GM19193 (cell line): ENCODE data around the gene FOXJ1.

Source experiments
- POLR2A ChIP-seq: IDR thresholded peaks from 4 replicates; pipeline ENCODE4 v1.6.1; 2011; ENCODE audit not compliant: insufficient read depth, insufficient read length; ENCODE audit errors: extremely low read depth

FOXJ1 gene

GRCh38 chr17:76150712-76151622 lies 9.9 kb upstream of the FOXJ1 start:
- no peak for TF ChIP-seq POLR2A

GRCh38 chr17:76149214-76149613 lies 8.2 kb upstream of the FOXJ1 start:
- no peak for TF ChIP-seq POLR2A

DNA sequence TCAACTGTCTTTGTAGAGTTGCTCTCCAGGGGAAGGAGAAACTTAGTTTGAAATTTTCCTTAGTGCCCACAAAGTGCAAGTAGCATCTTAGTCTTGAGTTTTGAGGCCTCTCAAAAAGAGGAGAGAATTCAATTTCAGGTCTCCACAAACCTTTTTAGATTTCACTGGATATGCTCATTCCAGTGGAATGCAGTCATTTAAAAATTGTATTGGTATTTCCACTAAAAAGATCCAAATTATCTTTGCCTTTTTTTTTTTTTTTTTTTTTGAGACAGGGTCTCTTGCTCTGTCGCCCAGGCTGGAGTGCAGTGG lies 6.9 kb upstream of the FOXJ1 start:
- TF ChIP-seq POLR2A, result no peak

GRCh38 chr17:76147211-76148014 lies 6.4 kb upstream of the FOXJ1 start:
- TF ChIP-seq POLR2A, result no peak

DNA sequence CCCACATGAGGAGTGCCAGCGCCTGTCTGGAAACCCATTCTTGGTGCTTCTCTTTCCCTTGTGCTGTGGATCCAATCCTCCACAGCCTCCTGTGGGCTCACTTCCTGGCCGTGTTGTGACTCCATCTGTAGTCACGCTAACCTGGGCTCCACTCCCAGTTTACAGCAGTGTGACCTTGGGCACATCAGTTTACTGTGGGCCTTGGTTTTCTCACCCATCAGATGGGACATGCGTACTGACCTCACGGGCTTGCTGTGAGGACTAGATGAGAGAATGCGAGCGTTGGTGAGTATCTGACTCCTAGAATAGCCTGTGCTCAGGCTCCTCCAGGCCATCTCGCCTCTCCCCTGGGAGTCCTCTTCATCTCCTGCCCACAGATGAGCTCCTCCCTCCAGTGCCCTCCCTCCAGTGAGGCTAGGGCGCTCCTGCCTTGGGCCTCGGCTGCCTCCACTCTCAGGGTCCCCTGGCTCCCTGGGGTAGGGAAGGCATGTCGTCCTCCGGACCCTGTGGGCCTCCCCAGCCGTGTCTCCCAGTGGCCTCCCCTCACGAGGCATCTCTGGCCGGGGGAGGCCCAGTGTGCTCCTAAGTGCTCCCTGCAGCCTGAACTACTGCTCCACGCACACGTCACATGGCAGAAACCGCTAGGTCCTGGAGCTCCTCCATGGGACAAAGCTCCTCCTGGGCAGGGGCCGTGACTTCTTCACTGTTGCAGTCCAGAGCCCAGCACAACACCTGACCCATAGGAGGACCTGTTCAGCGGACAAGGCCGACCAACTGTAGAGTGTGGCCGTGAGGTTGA lies 5.2 kb upstream of the FOXJ1 start:
- TF ChIP-seq POLR2A, result no peak

DNA sequence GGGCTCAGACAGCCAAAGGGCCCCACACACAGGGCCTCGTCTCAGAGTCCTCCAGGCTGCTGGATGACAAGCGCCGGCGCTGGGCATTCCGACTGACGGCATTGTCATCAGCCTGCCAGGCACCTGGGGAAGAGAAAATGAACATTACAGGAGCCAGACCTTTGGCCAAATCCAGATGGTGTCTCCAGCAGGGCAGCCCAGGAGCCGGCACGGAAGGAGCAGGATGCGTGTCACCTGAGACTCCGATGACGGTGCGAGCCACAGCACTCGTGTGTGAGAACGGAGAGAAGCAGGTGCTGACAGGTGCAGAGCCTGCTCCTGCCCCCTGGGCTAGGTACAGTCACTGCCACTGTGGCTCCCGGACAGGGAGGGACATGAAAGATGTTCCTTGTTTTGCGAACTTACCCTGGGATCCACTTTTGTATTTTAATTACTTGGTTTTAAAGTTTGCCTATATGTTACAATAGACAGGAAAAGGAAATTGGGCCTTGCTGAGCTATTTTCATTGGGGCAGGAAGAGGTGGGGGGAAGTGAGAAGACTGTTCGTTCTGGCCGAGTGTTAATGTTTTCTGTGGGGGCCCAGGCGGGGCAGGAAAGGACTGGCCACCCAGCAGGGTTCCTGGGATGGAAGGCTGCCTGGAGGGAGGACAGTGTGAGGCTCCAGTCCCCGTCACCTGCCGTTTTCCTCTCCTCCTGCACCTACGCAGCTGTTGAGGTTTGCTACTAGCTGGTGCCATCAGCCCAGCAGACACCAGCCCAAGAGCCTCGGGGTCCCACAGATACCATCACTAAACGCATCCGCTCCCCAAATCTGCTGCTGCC lies 4.4 kb upstream of the FOXJ1 start:
- TF ChIP-seq POLR2A, result no peak

DNA sequence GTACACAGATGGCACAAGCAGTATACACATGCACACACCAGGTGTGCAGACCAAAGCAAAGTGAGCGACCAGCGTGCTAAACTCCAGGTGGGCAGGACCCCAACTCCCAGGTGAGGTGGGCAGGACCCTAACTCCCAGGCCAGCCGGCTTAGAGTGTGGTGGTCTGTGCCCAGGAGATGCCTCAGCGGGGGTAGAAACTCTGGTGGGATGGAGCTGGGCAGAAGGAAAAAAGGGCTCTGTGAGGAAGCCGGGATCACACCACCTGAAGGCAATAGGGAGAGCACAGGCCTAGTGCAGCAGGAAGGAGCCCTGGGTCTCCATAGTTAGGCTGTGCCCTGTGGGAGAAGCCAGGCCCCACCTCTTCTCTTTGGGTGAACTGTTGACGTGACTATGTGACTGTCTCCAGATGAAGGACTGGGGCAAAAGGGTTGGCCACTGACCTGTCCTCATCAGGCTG lies 1.6 kb upstream of the FOXJ1 start:
- TF ChIP-seq POLR2A, result no peak

DNA sequence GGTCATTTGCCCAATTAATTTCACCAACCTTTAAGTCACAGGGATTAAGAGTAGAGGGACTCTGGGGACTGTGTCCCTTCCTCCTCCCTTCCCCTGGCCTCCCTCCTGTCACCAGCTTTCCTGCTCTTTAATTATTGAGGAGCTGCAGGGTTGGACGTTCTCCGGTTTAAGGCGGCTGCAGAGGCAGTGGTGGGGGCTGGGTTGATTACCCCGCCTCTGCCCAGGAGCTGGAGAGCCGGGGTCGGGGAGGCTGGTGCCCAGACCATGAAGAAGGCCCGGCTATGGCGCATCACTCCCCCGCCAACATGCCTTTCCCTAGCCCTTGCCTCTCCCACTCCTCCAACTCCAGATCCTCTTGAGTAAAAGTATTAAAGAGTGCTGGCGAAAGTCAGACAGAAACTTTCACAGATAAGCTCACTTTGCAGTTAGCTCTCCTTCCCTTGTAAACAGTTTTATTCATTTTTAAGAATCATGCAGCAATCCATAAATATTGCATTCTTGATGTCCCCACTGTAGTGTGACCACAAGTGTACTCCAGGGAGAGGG lies 1.1 kb upstream of the FOXJ1 start:
- TF ChIP-seq POLR2A, result no peak

DNA sequence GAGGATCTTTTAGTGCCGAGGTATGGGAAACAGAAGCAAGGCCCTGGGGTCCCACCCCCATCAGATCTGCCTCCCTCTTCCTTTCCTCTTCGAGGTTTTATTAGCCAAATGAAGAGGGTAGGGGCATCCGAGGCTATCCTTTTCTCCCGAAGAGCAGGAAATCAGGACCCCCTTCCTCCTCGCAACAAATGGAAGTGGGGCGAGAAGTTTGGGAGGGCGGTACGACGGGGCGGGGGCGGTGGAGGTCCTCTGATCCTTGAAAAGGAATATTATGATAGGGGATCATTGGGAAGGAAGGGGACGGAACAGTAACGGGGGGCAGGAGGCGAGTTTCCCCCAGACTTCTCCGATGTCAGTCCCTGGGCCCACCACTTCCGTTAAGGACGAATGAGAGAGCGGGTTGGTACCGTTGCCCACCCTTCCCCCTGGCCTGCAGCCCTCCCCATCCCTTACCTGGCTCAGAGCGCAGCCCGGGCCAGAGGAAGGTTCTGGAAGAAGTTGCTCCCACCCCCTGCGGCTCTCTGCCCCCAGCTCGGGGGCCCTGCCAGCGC lies 309 bp downstream of the FOXJ1 start:
- TF ChIP-seq POLR2A, result no peak

DNA sequence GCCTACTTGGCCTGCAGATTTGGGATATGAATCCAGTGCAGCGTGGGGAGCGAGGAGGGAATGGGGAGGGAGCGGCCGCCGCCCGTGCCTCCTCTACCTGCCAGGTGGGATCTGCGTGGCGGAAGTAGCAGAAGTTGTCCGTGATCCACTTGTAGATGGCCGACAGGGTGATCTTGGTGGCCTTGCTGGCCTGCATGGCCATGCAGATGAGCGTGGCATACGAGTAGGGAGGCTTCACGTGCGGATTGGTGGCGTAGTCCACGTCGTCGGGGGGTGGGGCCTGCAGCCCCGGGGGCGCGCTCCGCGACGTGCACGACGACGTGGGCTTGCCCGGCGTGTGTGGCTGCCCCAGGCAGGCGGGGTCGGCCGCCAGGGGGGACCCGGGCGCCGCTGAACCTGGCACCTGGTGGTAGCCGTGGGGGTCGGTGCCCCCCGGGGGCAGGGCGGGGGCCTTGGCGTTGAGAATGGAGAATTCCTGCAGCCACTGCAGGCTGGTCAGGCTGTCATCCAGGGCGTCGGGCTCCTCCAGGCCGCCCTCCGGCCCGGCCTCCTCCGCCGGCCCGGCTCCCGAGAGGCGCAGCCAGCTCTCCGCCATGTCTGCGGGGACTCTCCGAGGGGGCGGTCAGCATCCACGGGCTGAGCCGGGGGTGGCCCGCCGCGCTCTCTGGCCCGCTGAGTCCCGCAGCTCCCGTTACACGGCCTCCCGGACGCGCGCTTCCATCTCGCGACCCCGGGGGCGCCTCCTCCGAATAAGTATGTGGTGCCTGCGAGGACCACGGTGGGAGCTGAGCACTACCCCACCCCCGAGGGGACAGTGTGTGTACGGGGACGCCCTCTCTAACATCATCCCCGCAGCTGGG lies 1.0 kb downstream of the FOXJ1 start:
- TF ChIP-seq POLR2A, result no peak

GRCh38 chr17:76138896-76139752 lies 1.9 kb downstream of the FOXJ1 start:
- no peak for TF ChIP-seq POLR2A
